Caco-2 (cell line): ENCODE data around the gene NFATC2. TPM values are rescaled to one million over a fixed set of nuclear protein-coding genes. Genes with fewer than 3 reads are reported as not detected.

Experiments
- BruUV-seq: library from RNA; stranded (reverse); fragments of 400-500 nt; replicated peaks from 2 replicates; lab custom pipeline; 2021; lab: Mats Ljungman, UMichigan
- CTCF ChIA-PET: fragments of 300-600 bp; sonication (Branson Sonifier 250); formaldehyde crosslinking; loops from one replicate; lab custom pipeline; 2022; ENCODE audit warnings: antibody characterized with exemption; lab: Charles Lee
- POLR2A ChIA-PET: fragments of 300-600 bp; sonication (Branson Sonifier 250); formaldehyde crosslinking; loops from one replicate; lab custom pipeline; 2022; ENCODE audit warnings: antibody characterized with exemption; lab: Charles Lee
- DNase-seq, 2 experiments: peaks; one replicate each; pipeline versions ENCODE4 v3.0.0 to v3.0.0-alpha.2; 2020 to 2022
- H3K27me3 ChIP-seq: replicated peaks from 2 replicates; pipeline ENCODE4 v1.6.0; 2011; ENCODE audit warnings: low read length; ENCODE audit not compliant: control insufficient read depth, insufficient read depth
- H3K36me3 ChIP-seq: 2 replicates; pipeline ENCODE4 v1.5.1; 2011; ENCODE audit warnings: low read length; ENCODE audit not compliant: control insufficient read depth, insufficient read depth
- H3K4me1 ChIP-seq: fragments of 250-450 bp; sonication (Bioruptor Pico); 2 replicates; pipeline ENCODE4 v1.5.1; 2020; ENCODE audit warnings: mild to moderate bottlenecking
- H3K4me3 ChIP-seq: 2 replicates; pipeline ENCODE4 v1.5.1; 2011; ENCODE audit warnings: low read depth, mild to moderate bottlenecking, control low read depth, low read length
- H3K9me3 ChIP-seq: fragments of 250-450 bp; sonication (Bioruptor Pico); 2 replicates; pipeline ENCODE4 v1.5.1; 2020; ENCODE audit warnings: mild to moderate bottlenecking, moderate library complexity
- H3K27ac Mint-ChIP-seq: one replicate; pipeline ENCODE4 v1.8.0; 2022; ENCODE audit warnings: mixed read lengths; ENCODE audit not compliant: unreplicated experiment
- H3K27me3 Mint-ChIP-seq: one replicate; pipeline ENCODE4 v1.8.0; 2022; ENCODE audit warnings: mixed read lengths; ENCODE audit not compliant: insufficient read depth, unreplicated experiment
- H3K36me3 Mint-ChIP-seq: one replicate; pipeline ENCODE4 v1.8.0; 2022; ENCODE audit warnings: mild to moderate bottlenecking, mixed read lengths; ENCODE audit not compliant: insufficient read depth, unreplicated experiment
- H3K4me1 Mint-ChIP-seq: one replicate; pipeline ENCODE4 v1.8.0; 2022; ENCODE audit warnings: low read depth, mixed read lengths; ENCODE audit not compliant: unreplicated experiment
- H3K4me3 Mint-ChIP-seq: one replicate; pipeline ENCODE4 v1.8.0; 2022; ENCODE audit warnings: mild to moderate bottlenecking, moderate library complexity, mixed read lengths; ENCODE audit not compliant: unreplicated experiment
- H3K9me3 Mint-ChIP-seq: one replicate; pipeline ENCODE4 v1.8.0; 2022; ENCODE audit warnings: mixed read lengths; ENCODE audit not compliant: unreplicated experiment
- intact Hi-C: fragments of 100-400 bp; cut with micrococcal nuclease; formaldehyde crosslinking; loops from one replicate; pipeline ENCODE4 v1.10.0; 2022; ENCODE audit not compliant: unreplicated experiment
- total RNA-seq: library from RNA; stranded (reverse); gene quantifications from 2 replicates; pipeline ENCODE4 v1.2.3, GENCODE V29; 2022
- TF ChIP-seq, protein P1 (sequence below), 2 experiments: fragments of 200-600 bp in 1 of 2; IDR thresholded peaks; 1 replicate in 1 of 2; 2 replicates in 1 of 2; pipeline versions ENCODE4 v1.5.1 to v1.8.0; 2011 to 2022; ENCODE audit warnings: antibody characterized with exemption in 1 of 2, control low read depth in 1 of 2, inconsistent platforms in 1 of 2, low read depth in 1 of 2, low read length in 1 of 2, mild to moderate bottlenecking in 1 of 2, moderate library complexity in 1 of 2; ENCODE audit not compliant: insufficient read depth in 1 of 2, severe bottlenecking in 1 of 2, unreplicated experiment in 1 of 2

The NFATC2 gene
- total RNA-seq, 1 experiment from 2014 or later: 20.8 TPM

- H3K27me3 Mint-ChIP-seq: no peaks in the 10 kb centered on the region
- H3K36me3 Mint-ChIP-seq: peaks cover 6% of the 10 kb centered on the region
- no peak for DNase-seq
- no peaks in the 10 kb centered on the region for H3K9me3 ChIP-seq
- ChIA-PET CTCF (no interaction called here), POLR2A (interaction anchor here (0.5 kb wide), 1 partner anchor 151 kb away, joined by 4 read pairs; no protein-coding TSS in a partner anchor)
- no peaks in the 10 kb centered on the region for H3K9me3 Mint-ChIP-seq
- H3K4me1 Mint-ChIP-seq: no peaks in the 10 kb centered on the region
- H3K27ac Mint-ChIP-seq: no peak overlapping the region
- TF ChIP-seq, protein P1, sequence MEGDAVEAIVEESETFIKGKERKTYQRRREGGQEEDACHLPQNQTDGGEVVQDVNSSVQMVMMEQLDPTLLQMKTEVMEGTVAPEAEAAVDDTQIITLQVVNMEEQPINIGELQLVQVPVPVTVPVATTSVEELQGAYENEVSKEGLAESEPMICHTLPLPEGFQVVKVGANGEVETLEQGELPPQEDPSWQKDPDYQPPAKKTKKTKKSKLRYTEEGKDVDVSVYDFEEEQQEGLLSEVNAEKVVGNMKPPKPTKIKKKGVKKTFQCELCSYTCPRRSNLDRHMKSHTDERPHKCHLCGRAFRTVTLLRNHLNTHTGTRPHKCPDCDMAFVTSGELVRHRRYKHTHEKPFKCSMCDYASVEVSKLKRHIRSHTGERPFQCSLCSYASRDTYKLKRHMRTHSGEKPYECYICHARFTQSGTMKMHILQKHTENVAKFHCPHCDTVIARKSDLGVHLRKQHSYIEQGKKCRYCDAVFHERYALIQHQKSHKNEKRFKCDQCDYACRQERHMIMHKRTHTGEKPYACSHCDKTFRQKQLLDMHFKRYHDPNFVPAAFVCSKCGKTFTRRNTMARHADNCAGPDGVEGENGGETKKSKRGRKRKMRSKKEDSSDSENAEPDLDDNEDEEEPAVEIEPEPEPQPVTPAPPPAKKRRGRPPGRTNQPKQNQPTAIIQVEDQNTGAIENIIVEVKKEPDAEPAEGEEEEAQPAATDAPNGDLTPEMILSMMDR (IDR thresholded peaks at IDR 0.05; ENCODE audit: insufficient read depth in 1 of 2, low read depth in 1 of 2, low read length in 1 of 2, severe bottlenecking in 1 of 2, unreplicated experiment in 1 of 2): no peak
- H3K4me3 ChIP-seq: no peak overlapping the region
- BruUV-seq: no TSS peak
- H3K4me3 Mint-ChIP-seq: no peak overlapping the region
- H3K27me3 ChIP-seq: no peaks in the 10 kb centered on the region
- 0 out of 2 replicates have a peak, but pooled peaks cover 7% of the 10 kb centered on the region for H3K4me1 ChIP-seq
- intact Hi-C loops: no loop called here
- H3K36me3 ChIP-seq: no peaks in the 10 kb centered on the region; the same call in 1 of the 2 replicates
These were observed 142.2 kb downstream of the NFATC2 start for GRCh38 chr20:51400051-51400926.

- H3K4me3 ChIP-seq: no peak overlapping the region
- intact Hi-C loops: no loop called here
- Mint-ChIP-seq H3K9me3 (no peaks in the 10 kb centered on the region), H3K27me3 (no peaks in the 10 kb centered on the region), H3K36me3 (peaks cover 5% of the 10 kb centered on the region), H3K27ac (no peak overlapping the region), H3K4me3 (no peak overlapping the region), H3K4me1 (no peaks in the 10 kb centered on the region)
- ChIA-PET CTCF (no interaction called here), POLR2A (no interaction called here)
- no TSS peak for BruUV-seq
- TF ChIP-seq, protein P1 (IDR thresholded peaks at IDR 0.05; ENCODE audit: insufficient read depth in 1 of 2, low read depth in 1 of 2, low read length in 1 of 2, severe bottlenecking in 1 of 2, unreplicated experiment in 1 of 2): no peak
- H3K4me1 ChIP-seq: 0 out of 2 replicates have a peak, but pooled peaks cover 7% of the 10 kb centered on the region
- no peak for DNase-seq
- H3K36me3 ChIP-seq: no peaks in the 10 kb centered on the region; the same call in 1 of the 2 replicates
- no peaks in the 10 kb centered on the region for H3K9me3 ChIP-seq
- H3K27me3 ChIP-seq: no peaks in the 10 kb centered on the region
These were observed 143.3 kb downstream of the NFATC2 start for GRCh38 chr20:51399006-51399890.

DNA sequence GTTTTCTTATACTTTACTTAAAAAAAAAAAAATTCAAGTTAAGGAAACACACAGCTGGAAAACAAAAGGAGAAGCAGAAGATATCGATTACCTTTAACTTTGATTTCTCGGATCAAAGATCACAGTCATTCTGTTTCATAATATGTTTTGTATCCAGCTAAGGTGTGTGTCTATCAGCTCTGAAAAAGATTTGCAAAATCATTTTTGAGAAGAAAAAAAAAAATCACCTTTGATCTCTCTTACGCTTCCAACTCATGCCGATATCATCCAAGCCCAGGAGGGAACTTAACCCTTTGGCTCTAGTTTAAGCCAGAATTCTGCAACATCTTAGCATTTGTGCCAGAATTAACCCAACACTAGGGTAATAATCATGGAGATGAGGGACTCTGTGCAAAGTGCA, 144.0 kb downstream of the NFATC2 start:
- H3K4me3 ChIP-seq: no peak overlapping the region
- BruUV-seq: no TSS peak

More for the DNA sequence above, 144.0 kb downstream of the NFATC2 start:
- 0 out of 2 replicates have a peak, but pooled peaks cover 7% of the 10 kb centered on the region for H3K4me1 ChIP-seq
- no peaks in the 10 kb centered on the region for H3K9me3 Mint-ChIP-seq
- no peaks in the 10 kb centered on the region for H3K4me1 Mint-ChIP-seq
- H3K4me3 Mint-ChIP-seq: no peak overlapping the region
- POLR2A ChIA-PET: no interaction called here
- H3K36me3 Mint-ChIP-seq: no peaks in the 10 kb centered on the region
- H3K27me3 Mint-ChIP-seq: no peaks in the 10 kb centered on the region
- H3K27ac Mint-ChIP-seq: no peak overlapping the region
- TF ChIP-seq, protein P1 (IDR thresholded peaks at IDR 0.05; ENCODE audit: insufficient read depth in 1 of 2, low read depth in 1 of 2, low read length in 1 of 2, severe bottlenecking in 1 of 2, unreplicated experiment in 1 of 2): no peak
- no peak for DNase-seq
- CTCF ChIA-PET: interaction anchor here (0.6 kb wide), 1 partner anchor 312 kb away, joined by 4 read pairs; no protein-coding TSS in a partner anchor
- H3K27me3 ChIP-seq: no peaks in the 10 kb centered on the region
- intact Hi-C loops: no loop called here
- H3K9me3 ChIP-seq: no peaks in the 10 kb centered on the region
- no peaks in the 10 kb centered on the region; the same call in 1 of the 2 replicates for H3K36me3 ChIP-seq
